ENCODE data around the gene KRTAP10-3. TPM values are rescaled to one million over a fixed set of nuclear protein-coding genes. Genes with fewer than 3 reads are reported as not detected.

KRTAP10-3 gene
- total RNA-seq, 3 donors from 2014 or later: not detected

DNA sequence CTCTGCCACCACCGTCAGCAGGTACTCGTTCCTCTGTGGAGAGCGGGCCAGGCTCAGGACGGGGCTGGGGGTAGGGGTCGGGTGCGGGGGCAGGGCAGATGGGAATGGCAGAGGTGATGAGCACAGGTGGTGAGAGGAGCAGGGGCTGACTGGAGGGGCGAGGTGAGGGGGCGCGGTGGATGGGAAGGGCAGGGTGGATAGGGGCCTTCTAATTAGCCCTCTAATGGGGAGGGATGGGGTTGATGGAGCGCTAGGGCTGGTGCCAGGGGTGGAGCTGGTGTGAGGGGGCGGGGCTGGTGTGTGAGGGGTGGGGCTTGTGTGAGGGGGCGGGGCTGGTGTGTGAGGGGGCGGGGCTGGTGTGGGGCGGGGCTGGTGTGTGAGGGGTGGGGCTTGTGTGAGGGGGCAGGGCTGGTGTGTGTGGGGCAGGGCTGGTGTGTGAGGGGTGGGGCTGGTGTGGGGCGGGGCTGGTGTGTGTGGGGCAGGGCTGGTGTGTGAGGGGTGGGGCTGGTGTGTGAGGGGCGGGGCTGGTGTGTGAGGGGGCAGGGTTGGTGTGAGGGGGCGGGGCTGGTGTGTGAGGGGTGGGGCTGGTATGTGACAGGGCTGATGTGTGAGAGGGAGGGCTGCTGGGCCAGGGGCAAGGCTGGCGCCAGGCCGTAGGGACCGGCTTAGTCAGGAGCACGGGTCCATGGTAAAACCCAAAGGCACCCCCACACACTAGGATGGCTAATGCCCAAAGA is 24.5 kb downstream of the KRTAP10-3 start:
- no peaks in the 10 kb centered on the region for H3K9me3 ChIP-seq
- intact Hi-C loops (cut with DNase I; ENCODE audit: low total_unique reads): no loop called here
- TF ChIP-seq POLR2AphosphoS5 (IDR thresholded peaks at IDR 0.05) (no peak), POLR2A (IDR thresholded peaks at IDR 0.05) (no peak)
- TF ChIP-seq, protein P1, sequence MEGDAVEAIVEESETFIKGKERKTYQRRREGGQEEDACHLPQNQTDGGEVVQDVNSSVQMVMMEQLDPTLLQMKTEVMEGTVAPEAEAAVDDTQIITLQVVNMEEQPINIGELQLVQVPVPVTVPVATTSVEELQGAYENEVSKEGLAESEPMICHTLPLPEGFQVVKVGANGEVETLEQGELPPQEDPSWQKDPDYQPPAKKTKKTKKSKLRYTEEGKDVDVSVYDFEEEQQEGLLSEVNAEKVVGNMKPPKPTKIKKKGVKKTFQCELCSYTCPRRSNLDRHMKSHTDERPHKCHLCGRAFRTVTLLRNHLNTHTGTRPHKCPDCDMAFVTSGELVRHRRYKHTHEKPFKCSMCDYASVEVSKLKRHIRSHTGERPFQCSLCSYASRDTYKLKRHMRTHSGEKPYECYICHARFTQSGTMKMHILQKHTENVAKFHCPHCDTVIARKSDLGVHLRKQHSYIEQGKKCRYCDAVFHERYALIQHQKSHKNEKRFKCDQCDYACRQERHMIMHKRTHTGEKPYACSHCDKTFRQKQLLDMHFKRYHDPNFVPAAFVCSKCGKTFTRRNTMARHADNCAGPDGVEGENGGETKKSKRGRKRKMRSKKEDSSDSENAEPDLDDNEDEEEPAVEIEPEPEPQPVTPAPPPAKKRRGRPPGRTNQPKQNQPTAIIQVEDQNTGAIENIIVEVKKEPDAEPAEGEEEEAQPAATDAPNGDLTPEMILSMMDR (IDR thresholded peaks at IDR 0.05): no peak
- DNase-seq (ENCODE audit: low spot score in 2 of 2): peak in 1 of 2 donors; percentile 34
- H3K27me3 ChIP-seq: peaks cover 0 to 14% of the 10 kb centered on the region in 2 donors
- H3K4me3 ChIP-seq: no peak overlapping the region
- no peaks in the 10 kb centered on the region for H3K4me1 ChIP-seq
- no peak overlapping the region for H3K27ac ChIP-seq
- no peaks in the 10 kb centered on the region for H3K36me3 ChIP-seq

DNA sequence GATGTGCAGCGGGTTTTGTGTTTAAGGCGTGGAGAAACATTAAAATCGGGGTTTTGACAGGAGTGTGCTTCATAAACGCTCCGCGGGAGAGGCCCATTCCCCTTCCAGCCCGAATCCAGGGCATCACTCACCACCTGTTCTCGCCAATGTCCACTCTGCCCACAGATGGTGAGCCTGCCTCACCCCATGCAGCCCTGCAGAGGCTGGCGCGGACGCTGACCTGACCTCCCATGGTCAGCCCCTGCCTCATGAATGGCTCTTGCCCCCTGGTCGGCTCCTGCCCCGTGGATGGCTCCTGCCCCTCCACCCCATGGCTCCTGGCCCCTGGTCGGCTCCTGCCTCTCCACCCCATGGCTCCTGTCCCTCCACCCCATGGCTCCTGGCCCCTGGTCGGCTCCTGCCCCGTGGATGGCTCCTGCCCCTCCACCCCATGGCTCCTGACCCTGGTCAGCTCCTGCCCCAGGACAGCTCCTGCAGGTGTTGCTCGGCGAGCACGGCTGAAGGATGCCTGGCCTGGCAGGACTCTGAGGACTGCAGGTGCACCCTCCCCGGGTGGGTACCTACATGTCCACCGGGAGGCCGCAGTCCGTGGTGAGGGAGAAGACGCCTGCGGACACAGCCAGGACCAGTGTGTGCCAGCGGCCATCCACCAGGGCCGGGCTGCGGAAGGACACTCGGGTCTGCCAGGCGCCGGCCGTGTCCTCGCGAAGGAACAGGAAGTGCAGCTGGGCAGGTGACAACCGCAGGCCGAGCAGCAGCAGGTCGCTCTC is 25.3 kb downstream of the KRTAP10-3 start:
- Histone ChIP-seq H3K36me3 (no peaks in the 10 kb centered on the region), H3K4me1 (no peaks in the 10 kb centered on the region), H3K4me3 (no peak overlapping the region), H3K27me3 (peaks cover 0 to 16% of the 10 kb centered on the region in 2 donors), H3K27ac (no peak overlapping the region), H3K9me3 (no peaks in the 10 kb centered on the region)
- intact Hi-C loops (cut with DNase I; ENCODE audit: low total_unique reads): no loop called here
- DNase-seq (ENCODE audit: low spot score in 2 of 2): peak in 1 of 2 donors; percentile 49
- TF ChIP-seq, protein P1 (IDR thresholded peaks at IDR 0.05): no peak
- TF ChIP-seq POLR2AphosphoS5 (IDR thresholded peaks at IDR 0.05) (no peak), POLR2A (IDR thresholded peaks at IDR 0.05) (no peak)

DNA sequence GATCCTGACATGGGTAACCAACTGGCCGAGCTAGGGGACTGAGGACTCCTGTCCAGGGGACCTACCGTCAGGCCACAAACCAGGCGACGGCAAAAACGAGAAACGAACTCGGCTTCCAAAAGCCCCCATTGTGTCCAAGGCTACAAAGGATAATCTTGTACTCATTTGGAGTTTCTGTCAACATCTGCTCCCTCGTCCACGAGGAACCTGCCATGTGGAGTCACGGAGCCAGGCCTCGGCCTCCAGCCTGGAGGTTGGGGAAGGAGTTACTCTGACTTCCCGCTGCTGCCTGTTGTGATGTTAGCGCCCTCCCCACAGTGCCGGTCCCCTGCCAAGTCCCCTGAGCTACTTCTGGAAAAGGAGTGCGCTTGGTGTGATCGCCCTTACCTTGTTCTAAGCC is 25.9 kb downstream of the KRTAP10-3 start:
- TF ChIP-seq POLR2A (IDR thresholded peaks at IDR 0.05): no peak
- Histone ChIP-seq H3K27me3 (peaks cover 0 to 17% of the 10 kb centered on the region in 2 donors), H3K36me3 (no peaks in the 10 kb centered on the region), H3K4me3 (no peak overlapping the region), H3K9me3 (no peaks in the 10 kb centered on the region), H3K4me1 (no peaks in the 10 kb centered on the region), H3K27ac (no peak overlapping the region)
- DNase-seq (ENCODE audit: low spot score in 2 of 2): peak in 1 of 2 donors; percentile 44
- intact Hi-C loops (cut with DNase I; ENCODE audit: low total_unique reads): no loop called here

DNA sequence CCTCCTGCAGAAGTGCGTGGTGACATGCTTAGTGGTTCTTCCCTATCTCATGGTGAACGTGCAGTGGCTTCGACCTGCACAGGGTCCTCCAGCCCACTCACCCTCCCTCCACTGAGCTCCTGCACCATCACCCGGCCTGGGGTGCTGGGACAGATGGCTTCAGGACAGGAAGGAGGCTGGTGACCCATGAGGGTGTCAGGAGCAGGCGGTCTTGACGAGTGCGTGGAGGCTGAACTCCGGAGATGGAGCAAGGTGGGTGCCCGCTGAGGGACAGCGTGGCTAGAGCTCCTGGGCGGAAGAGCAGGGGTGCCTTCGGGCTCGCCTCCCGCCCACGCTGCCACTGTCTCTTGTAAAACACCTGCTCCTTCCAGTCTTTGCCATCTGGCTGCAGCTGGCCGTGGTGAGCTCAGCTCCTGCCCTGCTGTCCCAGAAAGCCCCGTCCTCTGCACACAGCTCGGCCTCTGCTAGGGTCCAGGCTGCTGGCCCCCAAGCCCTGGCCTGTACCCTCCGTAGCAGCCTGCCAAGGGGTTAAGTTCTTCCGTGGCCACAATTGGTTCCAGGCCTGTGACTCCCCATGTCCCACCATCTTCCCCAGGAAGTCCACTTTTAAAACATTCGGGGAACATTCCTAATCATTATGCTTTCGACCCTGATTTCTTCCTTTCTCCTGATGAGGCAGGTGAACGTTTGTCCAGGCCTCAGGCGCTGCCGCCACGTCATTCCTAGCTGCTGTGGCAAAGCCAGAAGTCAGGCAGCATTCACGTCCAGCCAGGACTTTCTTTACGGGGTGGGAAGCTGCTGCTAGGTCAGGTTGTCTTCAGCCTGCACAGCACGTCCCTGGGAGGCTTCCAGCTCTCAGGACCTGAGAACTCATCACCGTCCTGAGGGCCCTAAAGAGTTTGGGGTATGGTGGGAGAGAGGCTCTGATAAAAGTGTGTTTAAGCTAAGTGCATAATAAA is 26.7 kb downstream of the KRTAP10-3 start:
- peak in 1 of 2 donors; percentile 50 for DNase-seq (ENCODE audit: low spot score in 2 of 2)
- H3K27me3 ChIP-seq: peaks cover 0 to 17% of the 10 kb centered on the region in 2 donors
- no peak overlapping the region for H3K4me3 ChIP-seq
- TF ChIP-seq POLR2A (IDR thresholded peaks at IDR 0.05): no peak
- TF ChIP-seq, protein P1 (IDR thresholded peaks at IDR 0.05): no peak
- no peak for TF ChIP-seq POLR2AphosphoS5 (IDR thresholded peaks at IDR 0.05)
- intact Hi-C loops (cut with DNase I; ENCODE audit: low total_unique reads): no loop called here
- H3K4me1 ChIP-seq: no peaks in the 10 kb centered on the region
- H3K36me3 ChIP-seq: no peaks in the 10 kb centered on the region
- no peak overlapping the region for H3K27ac ChIP-seq
- no peaks in the 10 kb centered on the region for H3K9me3 ChIP-seq

DNA sequence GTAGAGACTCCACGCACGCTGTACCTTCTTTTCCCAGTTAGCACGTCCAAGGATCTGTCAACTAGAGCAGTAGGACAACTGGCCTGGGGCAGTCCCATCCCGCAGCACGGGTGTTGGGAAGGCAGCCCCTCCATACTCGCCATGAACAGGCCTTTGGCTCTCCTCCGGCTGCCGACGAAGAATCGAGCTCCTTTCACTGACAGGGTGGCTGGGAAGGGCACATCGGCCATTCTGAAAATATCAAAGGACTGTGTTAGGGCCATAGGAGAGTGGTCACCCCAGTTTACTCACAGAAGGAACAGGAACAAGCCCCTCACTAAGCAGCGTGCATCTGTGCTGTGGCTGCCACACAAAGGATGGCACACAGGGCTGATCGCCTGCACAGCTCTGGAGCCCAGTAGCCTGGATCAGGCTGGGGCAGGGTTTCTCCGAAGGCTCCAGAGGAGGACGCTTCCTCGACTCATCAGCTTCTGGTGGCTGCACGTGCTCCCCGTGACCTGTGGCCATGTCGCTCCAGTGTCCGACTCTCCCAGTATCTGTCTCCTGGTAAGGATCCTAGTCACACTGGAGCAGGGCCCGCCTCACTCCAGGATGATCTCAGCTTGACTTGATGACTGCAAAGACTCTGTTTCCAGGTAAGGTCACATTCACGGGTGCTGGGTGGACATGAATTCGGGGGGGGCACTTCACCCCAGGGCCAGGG is 27.5 kb downstream of the KRTAP10-3 start:
- H3K4me3 ChIP-seq: no peak overlapping the region
- H3K27me3 ChIP-seq: peaks cover 0 to 17% of the 10 kb centered on the region in 2 donors

More for the DNA sequence above, 27.5 kb downstream of the KRTAP10-3 start:
- Histone ChIP-seq H3K27ac (no peak overlapping the region), H3K4me1 (no peaks in the 10 kb centered on the region), H3K36me3 (no peaks in the 10 kb centered on the region), H3K9me3 (no peaks in the 10 kb centered on the region)
- TF ChIP-seq POLR2AphosphoS5 (IDR thresholded peaks at IDR 0.05) (no peak), POLR2A (IDR thresholded peaks at IDR 0.05) (no peak)
- TF ChIP-seq, protein P1 (IDR thresholded peaks at IDR 0.05): no peak
- peak in 1 of 2 donors; percentile 43 for DNase-seq (ENCODE audit: low spot score in 2 of 2)
- intact Hi-C loops (cut with DNase I; ENCODE audit: low total_unique reads): no loop called here

Data from breast epithelium (tissue), 4 donors.